GM13977 (cell line): ENCODE data around the gene CYSLTR2.
A peak's percentile ranks its signal among the peaks of the same experiment; 100 is the strongest.

Source experiments
- DNase-seq: peaks from one replicate; pipeline ENCODE4 v3.0.0; 2012; ENCODE audit warnings: low spot score
- in situ Hi-C: fragments of 300-500 bp; cut with MboI; formaldehyde crosslinking; loops from one replicate; pipeline ENCODE4 v1.12.0; 2022; ENCODE audit warnings: low sequenced_read_pairs, low pct_unique_long_range_greater_than_20kb, mixed read lengths, inconsistent platforms; ENCODE audit not compliant: unreplicated experiment
- TF ChIP-seq, protein P1 (sequence below): IDR thresholded peaks from 2 replicates; pipeline ENCODE4 v1.5.1; 2012; ENCODE audit warnings: mild to moderate bottlenecking, control low read depth; ENCODE audit not compliant: insufficient read depth; ENCODE audit errors: extremely low read depth, missing control alignments

The CYSLTR2 gene

DNA sequence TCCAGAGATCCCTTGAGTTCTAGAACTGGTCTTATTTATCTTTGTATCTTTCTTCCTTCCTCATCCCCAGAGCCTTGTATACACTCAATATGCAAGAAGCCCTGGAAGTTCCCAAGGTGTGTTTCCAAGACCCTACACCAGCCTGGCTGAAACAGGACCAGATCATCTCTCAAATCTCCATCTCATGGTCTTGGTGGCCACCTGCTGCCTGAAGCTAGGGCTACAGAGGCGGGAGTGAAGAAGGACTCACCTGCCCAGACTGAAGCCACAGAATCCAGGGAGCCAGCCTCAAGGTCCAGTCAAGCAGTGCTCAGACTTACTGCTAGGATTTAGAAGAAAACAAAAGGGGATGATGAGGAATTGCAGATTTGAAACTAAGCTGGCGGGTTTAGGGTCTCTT, 6.1 kb upstream of the CYSLTR2 start:
- in situ Hi-C loops, result no loop called here
- DNase-seq, result no peak

DNA sequence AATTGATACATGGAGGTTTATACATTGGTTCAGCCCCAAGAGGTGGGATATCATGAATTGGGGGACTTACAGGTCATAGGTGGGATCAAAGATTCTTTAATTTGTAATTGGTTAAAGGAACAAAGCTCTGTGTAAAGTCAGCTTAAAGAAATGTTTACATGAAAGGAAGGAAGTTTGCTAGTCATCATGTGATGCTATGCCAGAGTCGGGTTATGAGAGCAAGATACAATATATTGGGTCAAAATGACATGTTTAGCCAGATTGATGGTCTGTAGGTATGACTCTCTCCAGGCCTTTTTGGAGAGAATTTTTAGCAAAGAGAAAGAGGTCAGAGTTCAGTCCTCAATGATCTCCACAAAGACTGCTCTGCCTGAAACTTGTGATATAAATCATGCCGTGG, 5.3 kb upstream of the CYSLTR2 start:
- TF ChIP-seq, protein P1, sequence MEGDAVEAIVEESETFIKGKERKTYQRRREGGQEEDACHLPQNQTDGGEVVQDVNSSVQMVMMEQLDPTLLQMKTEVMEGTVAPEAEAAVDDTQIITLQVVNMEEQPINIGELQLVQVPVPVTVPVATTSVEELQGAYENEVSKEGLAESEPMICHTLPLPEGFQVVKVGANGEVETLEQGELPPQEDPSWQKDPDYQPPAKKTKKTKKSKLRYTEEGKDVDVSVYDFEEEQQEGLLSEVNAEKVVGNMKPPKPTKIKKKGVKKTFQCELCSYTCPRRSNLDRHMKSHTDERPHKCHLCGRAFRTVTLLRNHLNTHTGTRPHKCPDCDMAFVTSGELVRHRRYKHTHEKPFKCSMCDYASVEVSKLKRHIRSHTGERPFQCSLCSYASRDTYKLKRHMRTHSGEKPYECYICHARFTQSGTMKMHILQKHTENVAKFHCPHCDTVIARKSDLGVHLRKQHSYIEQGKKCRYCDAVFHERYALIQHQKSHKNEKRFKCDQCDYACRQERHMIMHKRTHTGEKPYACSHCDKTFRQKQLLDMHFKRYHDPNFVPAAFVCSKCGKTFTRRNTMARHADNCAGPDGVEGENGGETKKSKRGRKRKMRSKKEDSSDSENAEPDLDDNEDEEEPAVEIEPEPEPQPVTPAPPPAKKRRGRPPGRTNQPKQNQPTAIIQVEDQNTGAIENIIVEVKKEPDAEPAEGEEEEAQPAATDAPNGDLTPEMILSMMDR, result no peak
- no peak for DNase-seq
- in situ Hi-C loops, result no loop called here

More for the DNA sequence above, 6.1 kb upstream of the CYSLTR2 start:
- TF ChIP-seq, protein P1, result peak; percentile 14

DNA sequence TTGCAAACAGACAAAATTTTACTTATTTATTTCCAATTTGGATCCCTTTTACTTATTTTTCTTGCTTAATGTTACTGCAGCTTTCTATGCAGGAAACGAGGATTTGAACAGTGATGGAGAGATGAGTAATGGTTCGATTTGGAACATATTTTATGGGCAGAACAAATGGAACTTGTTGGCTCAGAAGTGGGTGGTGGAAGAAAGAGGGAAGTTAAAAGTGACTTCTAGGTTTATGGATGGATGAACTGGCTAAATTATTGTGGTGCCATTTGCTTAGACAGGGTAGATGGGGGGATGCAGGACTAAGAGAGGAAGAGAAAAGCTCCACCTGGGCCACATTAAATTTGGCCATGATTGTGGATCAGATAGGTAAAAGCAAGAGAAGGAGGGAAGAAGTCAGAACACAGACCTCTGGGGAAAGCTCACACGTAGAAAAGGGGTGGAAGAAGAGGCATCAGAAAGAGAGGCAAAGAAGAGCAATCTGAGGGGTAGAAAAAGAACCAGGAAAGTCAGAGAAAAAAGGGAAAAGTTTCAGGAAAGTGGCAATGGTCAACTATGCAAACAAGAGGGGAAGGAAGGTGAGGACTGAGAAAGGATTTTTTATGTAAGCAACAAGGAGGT, 768 bp upstream of the CYSLTR2 start:
- TF ChIP-seq, protein P1, result no peak
- DNase-seq, result no peak
- in situ Hi-C loops, result no loop called here

DNA sequence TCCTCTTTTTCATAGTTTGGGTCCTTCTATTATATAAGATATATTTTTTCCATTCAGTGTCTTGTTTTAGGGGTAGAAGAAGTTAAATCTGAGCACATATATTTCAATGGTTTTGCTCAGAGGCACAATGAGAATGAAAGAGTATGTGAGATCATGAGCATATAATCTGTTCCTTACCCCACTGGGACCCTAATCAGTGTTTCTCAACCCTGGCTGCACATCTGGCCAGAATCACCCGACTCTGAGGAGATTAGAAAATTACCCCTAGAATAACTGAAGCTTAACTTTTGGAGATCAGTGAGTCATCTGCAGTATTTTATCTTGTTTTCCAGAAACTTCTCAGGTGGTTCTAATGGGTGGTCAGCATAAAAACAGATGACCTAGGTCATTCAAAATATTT, 782 bp downstream of the CYSLTR2 start:
- in situ Hi-C loops, result no loop called here
- DNase-seq, result no peak
- TF ChIP-seq, protein P1, result no peak

DNA sequence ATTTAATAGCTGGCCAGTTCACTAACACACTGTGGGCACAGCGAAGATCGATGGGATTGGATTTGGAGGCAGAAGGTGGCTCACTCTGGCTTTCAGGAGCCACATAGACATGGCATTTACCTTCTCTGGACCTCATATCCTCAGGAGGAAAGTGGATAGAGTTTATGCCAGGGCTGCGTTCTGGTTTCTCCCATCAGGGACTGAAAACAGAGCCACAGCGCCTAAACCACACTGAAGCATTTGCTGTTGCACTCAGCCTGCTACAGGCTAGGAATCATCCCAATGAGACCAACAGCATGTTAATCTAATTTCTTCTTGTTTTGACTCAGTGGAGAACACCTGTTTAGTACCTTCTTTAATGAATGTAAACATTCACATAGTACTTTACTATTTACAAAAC, 1.6 kb downstream of the CYSLTR2 start:
- in situ Hi-C loops, result no loop called here
- no peak for DNase-seq
- TF ChIP-seq, protein P1, result no peak

DNA sequence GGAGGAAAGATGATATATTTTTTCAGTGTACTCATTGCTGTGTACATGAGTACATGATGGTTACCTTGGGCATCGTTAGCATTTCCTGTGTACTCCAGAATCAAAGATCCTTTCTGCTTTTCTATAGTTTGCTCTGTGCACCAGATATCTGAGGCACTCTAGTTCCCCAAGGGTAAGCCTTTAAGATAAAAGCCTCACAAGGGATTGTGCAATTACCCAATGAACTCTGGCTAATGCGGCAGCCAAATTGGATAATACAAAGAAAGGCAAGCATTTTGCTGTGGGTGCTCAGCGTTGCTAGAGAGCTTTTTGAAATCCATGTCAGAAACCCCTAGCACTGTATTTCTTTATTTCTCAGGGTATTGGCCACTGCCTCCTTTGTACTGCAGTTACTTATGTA, 2.9 kb downstream of the CYSLTR2 start:
- TF ChIP-seq, protein P1, result no peak
- no peak for DNase-seq
- in situ Hi-C loops, result no loop called here
